Measurements from ENCODE around the gene MXD4.

- TF ChIP-seq POLR2AphosphoS5 (IDR thresholded peaks at IDR 0.05) (no peak), CTCF (IDR thresholded peaks at IDR 0.05) (no peak)
Measured at GRCh38 chr4:2305766-2306501, 44.0 kb upstream of the MXD4 start.

Measured in esophagus muscularis mucosa (tissue), 3 donors.